HG02763 (cell line): ENCODE data around the gene LCTL.
"Not testable (repeated sequence)": the region's sequence is repeated elsewhere in the genome, so short reads cannot be mapped to it uniquely, and the experiment has no call there.

Experiments
- ATAC-seq: cut with Tn5 transposase; IDR thresholded peaks from one replicate; pipeline ENCODE4 v1.9.1; 2021; ENCODE audit warnings: mild to moderate bottlenecking, moderate library complexity; ENCODE audit not compliant: unreplicated experiment

The LCTL gene

DNA sequence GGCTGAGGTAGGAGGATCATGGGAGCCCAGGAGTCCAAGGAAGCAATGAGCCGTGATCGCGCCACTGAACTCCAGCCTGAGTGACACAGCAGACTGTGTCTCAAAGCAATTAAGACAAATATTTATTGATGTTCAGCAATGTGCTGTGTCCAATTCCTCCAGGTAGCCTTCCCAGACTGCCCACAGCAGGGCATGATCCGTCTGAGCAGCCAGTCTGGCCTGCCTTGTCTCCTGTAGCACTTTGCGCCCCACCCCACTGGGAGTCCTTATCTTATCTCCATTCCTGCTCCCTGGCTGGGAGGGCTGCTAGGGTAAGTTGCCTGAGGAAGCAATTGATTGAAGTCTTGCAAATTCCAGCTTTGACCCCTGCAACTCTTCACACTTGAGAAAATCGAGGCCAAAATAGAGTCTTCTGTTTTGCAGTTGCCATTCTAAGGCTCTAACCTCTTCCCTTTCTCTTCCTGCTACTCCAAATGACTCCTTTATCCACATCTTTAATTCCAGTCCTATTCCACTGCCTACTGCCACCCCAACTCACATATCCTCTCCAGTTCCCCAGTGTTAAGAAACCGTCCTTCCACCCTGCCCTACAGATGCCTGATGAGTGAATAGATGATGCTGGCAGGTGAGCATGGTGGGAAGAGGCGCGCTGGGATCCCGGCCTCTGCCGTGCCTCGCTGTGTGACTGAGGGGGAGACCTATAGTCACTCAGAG lies 26.9 kb upstream of the LCTL start:
- ATAC-seq: no peak

DNA sequence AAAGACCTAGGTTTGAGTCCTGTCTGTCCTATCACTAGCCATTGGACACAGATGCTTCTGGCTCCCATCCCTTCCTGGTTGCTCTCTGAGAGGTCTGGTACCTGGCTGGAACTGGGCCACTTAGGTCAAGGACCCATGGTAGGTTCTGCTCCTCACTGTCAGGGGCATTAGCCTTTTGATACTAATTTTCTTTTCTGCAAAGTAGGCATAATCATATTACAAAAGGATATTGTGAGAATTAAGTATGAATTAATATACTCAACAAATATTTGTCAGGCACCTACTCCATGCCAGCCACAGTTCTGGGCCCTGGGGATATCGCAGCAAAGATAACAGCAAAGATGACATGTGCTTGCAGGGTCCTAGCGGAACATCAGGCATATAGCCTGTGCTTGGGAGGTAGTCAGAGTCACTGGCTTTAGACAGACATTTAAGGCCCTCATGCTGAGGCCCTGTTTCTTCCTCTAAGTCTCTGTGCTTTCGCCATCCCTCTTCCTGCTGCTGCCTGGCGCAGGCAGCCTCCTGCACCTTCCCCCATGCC lies 25.6 kb upstream of the LCTL start:
- ATAC-seq: no peak

DNA sequence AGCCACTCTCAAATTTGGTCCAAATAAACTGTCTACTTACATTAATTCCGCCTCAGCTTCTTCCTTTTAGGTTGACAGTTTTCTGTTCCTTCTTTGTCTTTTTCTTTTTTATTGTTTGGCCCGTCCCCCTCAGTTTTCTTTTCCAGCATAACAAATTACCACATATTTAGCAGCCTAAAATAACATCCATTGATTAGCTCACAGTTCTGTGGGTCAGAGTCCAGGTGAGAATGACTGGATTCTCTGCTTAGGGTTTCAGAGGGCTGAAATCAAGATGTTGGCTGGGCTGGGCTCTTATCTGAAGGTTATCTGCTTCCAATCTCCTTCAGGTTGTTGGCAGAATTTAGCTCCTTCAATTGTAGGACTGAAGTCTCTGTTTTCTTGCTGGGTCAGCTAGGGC lies 24.6 kb upstream of the LCTL start:
- ATAC-seq: no peak

DNA sequence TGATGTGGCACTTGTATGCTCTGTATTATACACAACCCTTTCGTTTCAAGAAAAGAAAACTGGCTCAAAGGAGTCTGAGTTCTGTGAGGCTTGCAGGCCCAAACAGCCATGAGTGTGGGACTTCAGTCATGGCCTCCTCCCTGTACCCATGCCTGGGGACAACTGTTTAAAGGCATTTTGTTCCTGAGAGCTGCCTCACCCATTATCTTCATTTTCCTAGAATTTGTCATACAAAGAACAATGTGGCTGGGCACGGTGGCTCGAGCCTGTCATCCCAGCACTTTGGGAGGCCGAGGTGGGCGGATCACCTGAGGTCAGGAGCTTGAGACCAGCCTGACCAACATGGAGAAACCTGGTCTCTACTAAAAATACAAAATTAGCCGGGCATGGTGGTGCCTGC lies 23.6 kb upstream of the LCTL start:
- ATAC-seq: not testable (repeated sequence)

DNA sequence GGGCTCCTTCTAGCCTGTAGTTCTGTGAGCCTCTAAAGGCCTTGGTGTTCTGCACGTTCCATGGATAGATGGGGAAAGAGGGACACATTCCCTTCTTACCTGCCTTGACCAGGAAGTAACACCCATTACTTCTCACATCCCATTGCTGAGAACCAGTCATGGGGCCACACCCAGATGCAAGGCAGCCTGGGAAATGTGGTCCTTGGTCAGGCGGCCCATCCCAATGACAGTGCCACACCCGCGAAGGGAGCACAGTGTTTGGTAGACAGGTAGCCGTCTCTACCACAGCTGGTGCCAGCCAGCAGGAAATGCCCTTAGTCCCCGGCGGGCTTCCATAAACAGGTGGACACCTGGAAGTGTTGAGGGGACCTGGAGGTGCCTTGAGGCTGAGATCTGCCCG lies 23.2 kb upstream of the LCTL start:
- ATAC-seq: no peak

DNA sequence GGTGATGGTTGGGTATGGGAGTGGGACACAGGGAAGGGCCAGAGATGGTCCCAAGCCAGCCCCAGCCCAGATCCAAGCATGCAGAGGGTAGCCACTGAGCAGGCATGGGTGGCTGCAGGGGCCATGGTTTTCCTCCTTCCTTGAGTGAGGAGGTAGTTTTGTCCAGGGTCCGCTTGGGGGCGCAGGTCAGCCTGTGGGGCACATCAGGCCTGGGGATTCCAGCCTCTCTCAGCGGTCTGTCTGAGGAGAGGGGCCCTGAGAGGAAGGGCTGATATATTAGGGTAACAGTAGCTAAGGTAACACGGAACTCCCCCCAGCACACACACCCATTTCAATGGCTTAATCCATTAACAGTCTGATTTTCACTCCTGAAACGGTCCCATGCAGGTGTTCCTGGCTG lies 22.7 kb upstream of the LCTL start:
- ATAC-seq: no peak

DNA sequence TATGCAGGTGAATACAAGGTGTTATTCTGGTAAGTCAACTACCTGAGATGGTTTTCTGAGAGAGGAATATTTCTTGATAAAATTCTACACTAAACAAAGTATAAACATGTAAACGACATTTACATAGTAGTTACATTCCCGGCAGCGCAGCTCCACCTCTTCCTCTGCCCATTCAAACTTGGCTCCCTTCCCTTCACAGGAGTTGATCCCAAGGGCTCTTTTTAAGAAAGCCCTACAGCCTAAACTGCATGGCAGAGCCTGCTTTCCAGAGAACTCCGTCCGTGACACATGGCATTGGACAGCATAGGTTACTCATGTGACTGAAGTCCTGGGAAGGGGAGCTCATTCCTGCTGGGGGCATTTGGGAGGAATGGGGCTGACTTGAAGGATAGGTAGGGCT lies 22.0 kb upstream of the LCTL start:
- ATAC-seq: no peak

DNA sequence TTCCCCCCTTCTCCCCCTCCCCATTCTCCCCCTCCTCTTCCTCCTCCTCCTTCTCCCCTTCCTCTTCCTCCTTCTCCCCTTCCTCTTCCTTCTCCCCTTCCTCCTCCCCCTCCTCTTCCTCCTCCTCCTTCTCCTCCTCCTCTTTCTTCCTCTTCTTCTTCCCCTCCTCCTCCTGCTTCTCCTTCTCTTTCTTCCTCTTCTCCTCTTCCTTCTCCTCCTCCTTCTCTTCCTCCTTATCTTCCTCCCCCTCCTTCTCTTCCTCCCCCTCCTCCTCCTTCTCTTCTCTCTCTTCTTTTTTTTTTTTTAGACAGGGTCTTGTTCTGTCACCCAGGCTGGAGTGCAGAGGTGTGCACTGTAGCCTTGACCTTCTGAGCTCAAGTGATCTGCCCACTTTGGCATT lies 21.2 kb upstream of the LCTL start:
- ATAC-seq: no peak

DNA sequence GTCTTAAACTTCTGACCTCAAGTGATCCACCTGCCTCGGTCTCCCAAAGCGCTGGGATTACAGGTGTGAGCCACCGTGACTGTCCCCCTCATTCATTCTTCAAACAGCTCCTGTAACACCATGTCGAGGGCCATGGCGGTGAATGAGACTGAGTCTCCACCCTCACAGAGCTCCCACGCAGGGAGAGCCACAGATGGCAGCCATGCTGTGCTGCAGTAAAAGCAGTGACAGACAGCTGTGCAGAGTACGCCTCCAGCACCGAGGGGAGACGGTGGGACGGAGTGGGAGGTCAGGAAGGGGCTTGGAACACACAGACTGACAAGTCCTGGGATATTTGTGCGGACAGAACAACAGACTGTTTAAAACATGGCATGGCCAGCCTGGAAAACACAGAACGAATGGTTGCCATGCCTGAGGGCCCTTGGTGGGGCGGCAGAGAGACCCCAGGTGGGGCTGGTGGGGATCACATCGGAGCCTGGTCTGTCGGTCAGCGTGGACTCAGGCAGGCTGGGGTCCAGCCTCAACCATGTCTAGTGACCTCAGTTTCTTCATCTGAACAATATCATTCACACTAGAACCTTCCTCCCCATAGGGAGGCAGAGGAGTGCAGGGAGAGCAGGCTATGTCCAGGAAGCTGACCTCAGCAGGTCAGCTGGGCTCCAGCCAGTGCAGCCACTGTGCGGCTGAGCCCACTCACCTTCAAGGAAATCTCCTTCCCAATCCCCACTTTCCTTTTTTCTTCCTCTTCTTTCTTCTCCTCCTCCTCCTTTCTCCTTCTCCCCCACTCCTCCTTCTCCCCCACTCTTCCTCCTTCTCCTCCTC lies 20.6 kb upstream of the LCTL start:
- ATAC-seq: no peak

DNA sequence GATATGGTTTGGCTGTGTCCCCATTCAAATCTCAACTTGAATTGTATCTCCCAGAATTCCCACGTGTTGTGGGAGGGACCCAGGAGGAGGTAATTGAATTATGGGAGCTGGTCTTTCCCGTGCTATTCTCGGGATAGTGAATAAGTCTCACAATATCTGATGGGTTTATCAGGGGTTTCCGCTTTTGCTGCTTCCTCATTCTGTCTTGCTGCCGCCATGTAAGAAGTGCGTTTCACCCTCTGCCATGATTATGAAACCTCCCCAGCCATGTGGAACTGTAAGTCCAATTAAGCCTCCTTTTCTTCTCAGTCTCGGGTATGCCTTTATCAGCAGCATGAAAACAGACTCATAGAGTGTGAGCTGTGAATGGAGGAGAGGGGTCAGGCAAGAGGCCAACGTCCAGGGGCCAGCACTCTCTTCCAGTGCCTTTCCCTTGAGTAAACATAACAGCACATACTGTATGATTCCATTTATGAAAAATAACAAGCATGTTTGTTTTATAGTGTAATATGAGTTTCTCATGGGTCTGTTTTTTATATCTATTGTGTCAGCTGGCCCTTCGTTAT lies 16.3 kb upstream of the LCTL start:
- ATAC-seq: no peak

DNA sequence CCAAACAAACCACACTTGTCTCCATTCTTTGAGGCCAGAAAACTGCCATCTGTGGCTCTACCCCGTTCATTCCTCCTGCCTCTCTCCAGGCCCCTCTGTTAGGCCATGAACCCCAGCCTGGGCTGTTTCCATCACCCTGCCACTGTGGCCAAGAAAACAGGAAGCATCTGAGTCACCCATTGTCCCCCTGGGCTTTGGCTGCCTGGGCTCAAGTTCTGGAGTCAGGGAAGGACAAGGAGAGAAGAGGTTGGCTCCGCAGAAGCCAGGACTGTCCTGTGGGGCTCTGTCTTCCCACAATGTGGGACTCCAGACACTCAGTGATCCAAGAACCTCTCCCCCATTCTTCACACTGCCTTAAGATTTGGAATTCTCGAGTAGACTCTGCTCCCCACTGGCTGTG lies 14.8 kb upstream of the LCTL start:
- ATAC-seq: no peak

DNA sequence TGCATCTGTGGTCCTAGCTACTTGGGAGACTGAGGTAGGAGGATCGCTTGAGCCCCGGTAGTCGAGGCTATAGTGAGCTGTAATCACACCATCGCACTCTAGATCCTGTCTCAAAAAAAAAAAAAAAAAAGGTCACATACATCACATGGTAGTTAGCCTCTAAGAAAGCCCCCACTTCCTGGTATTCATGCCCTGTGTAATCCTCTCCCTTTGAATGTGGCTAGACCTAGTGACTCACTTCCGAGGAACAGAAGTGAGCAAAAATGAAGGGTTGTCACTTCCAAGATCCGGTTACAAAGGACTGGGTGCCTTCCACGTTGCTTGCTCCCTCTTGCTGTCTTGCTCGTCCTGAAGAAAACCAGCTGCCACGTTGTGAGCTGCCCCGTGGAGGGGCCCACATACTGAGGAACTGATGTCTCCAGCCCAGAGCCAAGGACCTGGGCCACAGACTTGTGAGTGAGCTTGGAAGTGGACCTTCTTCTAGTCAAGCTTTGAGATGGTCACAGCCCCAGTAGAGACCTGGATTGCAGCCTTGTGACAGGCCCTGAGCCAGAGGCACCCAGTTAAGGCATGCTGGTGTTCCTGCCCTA lies 12.6 kb upstream of the LCTL start:
- no peak for ATAC-seq

DNA sequence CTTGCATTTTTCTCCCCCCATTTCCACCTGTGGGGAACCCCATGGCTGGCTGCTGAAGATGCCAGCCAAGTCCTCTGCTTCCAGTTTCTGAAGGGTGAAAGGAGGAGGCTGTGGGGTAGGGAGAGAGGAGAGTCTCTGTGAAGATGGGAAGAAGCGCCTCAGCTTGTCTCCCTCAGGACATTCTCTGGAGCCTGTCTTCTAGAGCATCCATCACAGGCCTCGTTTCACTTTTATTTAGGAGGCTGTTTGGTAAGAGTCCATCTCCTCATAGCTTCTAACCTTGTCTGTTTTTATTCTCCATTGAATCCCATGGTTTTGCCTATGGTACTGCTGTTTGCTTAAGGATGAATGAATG lies 8.8 kb upstream of the LCTL start:
- ATAC-seq: no peak

DNA sequence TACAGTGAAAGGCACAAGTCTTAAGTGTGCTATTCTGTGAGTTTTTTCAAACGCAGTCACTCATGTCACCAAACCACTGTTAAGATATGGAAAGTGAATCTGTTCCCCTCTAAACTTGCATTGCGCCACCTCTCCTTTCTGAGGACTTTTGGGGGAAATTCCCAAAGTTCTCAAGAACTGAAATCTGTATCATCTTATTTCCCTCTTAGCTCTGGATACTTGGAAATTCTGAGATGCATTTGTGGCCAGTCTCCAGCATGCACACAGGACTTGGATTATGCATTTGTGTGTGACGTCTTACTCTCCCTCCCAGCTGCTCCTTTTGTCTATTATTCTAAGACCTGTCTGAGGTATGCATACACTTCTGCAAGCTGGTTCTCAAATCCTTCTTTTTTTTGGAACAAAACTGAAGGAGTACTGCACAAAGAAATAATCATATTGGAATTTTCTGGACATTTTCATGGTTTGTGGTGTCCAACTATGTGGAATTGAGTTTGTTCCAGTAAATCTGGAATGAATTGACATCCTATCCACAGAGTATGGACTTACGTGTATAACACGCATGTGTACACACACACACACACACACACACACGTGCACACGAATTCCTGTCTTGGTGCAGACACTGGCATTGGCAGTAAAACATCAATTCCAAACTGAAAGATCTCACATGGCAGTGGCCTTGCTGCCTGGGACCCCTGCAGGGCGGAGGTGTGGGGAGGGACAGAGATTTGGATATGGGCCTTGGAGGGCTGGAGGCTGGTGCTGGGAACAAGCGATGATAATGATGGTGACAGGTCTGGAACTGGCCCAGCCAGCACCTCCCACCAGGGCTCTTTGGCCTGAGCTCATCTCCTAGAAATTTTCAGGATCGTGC lies 8.2 kb upstream of the LCTL start:
- ATAC-seq: no peak

DNA sequence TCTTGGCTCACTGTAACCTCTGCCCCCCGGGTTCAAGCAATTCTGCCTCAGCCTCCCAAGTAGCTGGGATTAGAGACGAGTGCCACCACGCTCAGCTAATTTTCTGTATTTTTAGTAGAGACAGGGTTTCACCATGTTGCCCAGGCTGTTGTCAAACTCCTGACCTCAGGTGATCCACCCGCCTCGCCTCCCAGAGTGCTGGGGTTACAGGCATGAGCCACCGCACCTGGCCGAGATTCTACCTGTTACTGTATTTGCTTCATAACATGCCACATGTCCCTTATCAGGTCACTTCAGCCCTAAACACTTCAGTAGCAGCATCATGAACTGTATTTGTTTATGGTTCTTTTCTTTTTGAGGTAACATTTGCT lies 7.5 kb upstream of the LCTL start:
- no peak for ATAC-seq

DNA sequence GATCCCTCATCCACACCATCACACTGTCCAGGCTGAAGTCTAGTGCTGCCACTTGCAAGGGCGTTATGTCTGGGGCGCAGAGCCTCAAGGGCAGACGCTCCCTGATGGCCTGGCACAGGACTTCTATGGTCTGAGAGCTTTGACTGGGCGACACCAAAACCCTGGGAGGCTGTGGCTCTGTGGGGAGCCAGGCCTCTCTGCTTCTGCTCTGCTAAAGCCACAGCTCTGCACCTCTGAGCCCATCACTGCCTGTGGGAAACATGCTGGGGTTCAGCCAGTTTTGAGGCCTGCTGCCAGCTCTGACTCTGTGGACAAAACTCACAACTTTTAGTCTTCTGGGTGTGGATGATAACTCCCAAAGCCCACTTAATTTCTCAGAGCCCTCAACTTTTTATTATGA lies 6.3 kb upstream of the LCTL start:
- ATAC-seq: no peak

DNA sequence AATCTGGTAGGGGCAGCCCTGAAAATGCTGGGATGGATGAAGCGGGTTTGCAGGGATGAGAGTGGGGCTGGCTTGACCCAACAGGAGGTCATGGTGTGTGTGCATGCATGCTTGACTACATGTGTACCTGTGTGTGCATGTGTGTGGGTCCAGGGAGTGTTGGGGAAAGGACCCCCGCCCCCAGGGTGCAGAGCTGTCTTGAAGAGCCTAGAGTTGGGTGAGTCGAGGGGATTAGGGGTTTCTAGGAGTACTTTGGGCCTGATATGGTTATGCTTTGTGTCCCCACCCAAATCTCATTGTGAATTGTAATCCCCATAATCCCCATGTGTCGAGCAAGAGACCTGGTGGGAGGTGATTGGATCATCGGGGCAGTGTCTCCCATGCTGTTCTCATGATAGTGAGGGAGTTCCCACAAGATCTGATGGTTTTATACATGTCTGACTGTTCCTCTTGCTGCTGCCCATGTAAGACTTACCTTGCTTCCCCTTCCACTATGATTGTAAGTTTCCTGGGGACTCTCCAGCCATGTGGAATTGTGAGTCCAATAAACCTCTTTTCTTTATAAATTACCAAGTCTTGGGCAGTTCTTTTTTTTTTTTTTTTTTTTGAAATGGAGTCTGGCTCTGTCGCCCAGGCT lies 5.2 kb upstream of the LCTL start:
- no peak for ATAC-seq

DNA sequence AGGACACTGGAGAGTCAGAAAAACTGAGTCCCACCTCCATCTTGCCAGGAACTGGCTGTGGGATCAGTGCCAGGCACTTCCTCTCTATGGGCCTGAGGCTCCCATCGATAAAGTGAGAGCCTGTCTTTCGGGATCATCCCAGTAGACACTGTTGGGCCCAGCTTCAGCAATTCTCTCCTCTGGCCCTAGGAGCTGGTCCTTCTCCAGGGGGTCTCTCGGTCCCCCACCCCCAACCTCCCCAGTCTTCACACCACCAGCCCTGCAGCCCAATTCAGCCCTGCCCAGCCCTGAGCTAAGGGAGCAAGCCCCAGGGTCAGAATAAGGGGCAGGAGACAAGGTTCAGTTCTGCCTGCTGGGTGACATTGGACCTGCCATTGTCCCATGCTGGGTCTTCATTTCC lies 4.5 kb upstream of the LCTL start:
- no peak for ATAC-seq

DNA sequence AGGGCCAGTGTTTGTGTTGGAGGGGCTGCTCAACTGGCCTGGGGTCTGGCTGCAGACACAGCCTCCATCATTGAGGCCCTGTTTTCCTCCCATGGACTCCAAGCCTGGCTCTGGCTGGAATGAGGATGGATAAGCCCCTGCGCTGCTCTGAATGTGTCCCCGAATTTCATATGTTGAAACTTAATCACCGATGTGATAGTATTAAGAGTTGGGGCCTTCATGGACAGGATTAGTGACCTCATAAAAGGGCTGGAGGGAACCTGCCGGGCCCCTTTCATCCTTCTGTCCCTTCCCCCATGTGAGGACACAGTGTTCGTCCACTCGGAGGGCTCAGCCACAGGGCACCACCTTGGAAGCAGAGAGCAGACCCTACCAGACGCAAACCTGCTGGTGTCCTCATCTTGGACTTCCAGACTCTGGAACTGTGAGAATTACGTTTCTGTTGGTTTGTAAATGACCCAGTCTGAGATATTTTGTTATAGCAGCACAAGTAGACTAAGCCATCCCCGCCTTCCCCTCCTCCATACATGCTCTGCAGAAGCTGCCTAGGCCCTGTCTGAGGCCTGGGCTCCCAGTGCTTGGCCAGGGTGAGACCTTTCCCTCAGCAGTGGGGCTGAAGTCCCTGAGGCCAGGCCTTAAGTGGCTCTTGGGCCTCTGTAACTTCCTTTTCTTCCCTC lies 3.8 kb upstream of the LCTL start:
- ATAC-seq: no peak

DNA sequence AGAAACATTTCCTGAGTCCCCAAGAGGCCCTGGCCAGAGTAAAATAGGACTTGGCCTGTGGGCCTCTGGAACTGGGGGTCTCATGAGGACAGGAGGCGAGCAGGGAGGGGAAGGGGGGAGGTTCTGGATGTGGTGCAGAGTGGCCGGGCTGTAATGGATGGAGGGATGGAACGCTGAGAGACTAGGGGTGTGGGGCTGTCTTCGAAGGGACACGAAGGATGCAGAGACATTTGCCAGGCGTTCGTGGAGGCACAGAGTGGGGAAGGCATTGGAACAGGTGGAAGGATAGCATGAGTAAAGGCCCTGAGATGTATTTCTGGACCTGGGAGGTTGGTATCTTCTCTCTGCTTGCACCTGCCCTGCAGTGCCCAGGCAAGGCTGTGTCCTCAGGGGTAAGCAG lies 2.1 kb upstream of the LCTL start:
- ATAC-seq: no peak
